ENCODE measurements around the gene OLFM1.

The OLFM1 gene

DNA sequence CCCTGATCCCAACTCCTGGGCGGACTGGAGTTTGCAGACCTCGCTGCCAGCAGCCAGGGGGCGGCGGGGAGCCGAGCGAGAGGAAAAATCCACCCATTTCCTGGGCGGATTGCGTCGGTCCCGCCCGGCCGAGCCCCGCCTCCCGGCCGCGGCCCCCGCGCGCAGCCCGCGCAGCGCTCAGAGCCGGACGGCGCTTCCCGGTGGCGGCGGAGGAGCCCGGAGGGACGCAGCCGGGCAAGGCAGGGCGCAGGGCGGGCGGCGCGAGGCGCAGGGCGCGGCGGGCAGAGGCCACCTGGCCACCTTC lies at the start of gene OLFM1:
Gene OLFM1, plus strand, starts transcription at position 180 of the 304 bp plus-strand sequence. CDS start 322 bp downstream, outside the sequence.
- DNase-seq: no peak

DNA sequence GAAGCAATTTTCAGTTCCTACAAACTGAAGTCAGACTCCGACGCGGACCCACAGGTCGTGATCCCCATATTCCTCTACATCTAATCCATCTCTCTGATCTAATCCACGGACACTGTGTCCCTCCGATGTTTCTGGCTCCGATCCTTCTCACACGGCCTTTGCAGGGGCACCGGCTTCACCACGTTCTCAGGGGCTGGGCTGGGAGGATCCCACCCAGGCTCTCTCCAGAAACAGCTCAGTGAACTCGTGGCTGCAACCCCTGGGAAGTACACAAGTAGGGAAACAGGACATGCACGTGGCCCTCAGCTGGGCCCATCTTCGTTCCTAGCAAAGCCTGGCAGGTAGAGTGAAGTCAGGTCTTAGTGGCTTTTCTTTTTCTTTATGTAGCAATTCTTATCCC lies 49.1 kb upstream of the OLFM1 start:
- no peak for DNase-seq

DNA sequence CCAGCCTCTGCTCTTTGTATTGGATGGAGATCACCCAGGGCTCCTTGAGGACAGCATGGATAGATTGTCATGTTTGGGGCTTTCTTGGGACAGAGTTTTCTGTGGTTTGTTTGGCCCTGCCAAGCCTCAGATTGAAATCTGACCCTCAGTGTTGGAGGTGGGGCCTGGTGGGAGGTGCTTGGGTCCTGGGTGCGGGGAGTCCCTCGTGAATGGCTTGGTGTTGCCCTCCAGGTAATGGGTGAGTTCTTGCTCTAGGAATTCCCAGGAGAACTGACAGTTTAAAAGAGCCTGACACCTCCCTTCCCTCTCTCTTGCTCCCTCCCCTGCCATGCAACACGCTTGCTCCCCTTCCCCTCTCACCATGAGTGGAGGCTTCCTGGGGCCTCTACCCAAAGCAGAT lies 48.6 kb upstream of the OLFM1 start:
- DNase-seq: no peak

DNA sequence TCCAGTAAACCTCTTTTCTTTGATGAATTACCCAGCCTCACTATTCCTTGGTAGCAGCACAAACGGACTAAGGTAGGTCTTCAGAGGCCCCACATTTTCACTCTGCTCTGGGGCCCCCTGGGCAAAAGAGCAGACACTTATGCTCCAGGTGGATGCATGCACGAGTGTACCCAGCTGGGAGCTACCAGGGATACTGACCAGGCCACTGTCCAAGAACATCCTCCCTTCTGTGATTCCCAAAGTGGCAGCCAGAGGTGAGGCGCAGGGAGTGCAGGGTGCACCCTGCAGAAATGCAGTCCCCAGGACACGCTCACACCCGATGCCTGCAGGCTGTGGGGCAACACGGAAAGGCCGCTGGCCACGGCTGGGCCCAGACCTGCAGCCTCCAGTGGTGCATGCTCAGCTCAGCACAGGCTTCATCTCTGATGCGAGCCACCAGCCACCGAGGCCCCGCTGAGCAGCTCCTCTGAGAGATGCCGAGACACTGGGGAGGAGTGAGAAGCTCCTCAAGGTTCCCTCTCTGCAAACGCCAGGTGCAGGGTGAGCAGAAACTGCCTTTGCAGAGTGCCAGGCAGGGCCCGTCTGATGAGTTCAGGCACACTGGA lies 48.1 kb upstream of the OLFM1 start:
- no peak for DNase-seq

DNA sequence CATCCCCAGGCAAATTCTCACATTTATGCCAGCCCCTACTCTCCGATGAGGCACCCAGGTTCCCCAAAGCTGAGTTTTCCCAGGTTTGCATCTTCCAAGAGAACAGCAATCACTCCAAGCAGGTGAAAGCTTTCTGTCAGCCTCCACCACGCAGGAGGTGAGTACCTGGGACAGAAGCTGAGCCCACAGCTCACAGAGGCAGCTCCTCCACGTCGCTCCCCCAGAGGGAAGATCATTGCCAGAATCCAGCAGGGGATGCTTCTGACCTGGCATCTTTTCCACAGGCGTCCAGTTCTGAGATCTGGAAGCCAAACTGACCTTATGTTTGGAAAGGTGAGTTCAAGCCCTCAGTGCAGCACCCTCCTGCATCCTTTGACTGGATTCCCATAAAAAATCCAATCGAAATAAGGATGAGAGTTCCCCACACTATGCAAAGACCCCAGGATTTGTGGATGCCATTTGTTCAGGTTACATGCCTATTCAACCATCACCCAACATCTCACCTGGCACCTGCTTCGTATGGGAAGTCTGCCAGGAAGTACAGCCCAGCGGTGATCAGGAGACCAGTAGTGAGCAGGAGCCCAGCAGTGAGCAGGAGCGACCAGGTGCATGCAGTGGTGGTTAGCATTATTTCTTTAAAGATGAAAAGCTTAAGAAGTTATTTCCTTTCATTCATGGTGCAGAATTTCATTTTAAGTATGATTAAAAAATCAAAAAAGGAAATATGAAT lies 47.4 kb upstream of the OLFM1 start:
- no peak for DNase-seq

DNA sequence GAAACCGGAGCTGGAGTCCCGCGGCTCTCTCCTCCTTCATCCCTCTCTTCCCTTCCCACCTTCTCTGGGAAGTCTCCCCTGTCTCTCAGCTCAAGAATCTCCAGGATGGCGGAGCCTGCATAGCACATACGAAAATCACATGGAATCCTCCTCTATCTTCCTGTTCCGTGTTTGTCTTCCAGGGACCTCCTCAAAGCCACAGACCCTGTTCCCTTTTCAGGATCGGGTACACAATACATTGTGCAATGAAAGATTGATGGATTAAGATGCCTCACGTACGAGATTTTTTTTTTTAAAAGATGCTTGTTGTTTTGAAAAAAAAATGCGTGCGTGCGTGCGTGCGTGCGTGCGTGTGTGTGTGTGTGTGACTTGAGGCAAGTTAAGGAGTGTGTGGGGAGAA lies 46.6 kb upstream of the OLFM1 start:
- DNase-seq: no peak

DNA sequence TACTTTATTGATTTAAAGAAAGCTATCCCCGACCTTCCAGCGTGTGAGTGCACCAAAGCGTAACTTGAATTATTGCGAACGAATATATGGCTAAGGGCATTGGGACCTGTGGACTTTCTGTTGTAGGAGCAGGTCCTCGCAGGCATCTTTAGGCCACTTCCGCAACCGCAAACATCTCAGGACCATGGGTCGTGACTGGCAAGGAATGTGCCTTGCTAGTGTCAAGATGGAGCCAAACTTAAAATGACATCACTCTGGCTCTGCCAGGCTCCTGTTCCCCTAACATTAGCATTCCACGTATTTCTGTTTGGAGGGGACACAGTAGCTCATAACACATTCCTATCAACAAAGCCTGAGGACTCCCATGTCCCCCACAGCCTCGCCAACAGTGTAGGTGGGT lies 44.1 kb upstream of the OLFM1 start:
- DNase-seq: no peak

DNA sequence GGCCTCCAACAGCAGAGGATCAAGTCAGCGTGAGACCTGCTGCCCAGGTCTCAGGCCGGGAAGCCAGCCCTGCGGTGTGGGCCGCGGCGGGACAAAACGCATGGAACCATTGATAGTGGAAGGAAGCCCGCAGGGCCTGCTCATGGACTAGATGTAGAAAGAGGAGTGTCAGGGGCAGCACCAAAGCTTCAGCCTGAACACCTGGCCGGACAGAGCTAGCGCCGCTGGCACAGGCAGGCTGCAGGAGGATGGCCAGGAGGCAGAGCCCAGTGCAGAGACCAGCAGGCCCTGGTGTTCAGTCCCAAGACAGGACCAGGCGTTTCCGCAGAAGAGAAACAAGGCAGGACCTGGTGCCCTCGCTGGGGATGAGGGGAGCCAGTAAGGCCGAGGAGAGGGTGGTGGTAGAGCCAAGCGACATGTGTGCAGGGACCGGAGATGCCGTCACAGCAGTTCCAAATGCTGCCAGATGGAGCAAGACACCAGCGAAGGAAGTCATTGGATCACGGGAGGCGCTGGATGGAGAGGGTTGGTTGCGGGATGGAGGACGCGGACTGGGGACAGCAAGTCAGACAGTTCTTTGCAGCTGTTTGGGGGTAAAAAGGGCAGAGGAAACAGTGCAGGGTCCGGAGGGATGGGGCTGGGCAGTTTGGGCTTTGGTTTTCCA lies 42.1 kb upstream of the OLFM1 start:
- DNase-seq: no peak

DNA sequence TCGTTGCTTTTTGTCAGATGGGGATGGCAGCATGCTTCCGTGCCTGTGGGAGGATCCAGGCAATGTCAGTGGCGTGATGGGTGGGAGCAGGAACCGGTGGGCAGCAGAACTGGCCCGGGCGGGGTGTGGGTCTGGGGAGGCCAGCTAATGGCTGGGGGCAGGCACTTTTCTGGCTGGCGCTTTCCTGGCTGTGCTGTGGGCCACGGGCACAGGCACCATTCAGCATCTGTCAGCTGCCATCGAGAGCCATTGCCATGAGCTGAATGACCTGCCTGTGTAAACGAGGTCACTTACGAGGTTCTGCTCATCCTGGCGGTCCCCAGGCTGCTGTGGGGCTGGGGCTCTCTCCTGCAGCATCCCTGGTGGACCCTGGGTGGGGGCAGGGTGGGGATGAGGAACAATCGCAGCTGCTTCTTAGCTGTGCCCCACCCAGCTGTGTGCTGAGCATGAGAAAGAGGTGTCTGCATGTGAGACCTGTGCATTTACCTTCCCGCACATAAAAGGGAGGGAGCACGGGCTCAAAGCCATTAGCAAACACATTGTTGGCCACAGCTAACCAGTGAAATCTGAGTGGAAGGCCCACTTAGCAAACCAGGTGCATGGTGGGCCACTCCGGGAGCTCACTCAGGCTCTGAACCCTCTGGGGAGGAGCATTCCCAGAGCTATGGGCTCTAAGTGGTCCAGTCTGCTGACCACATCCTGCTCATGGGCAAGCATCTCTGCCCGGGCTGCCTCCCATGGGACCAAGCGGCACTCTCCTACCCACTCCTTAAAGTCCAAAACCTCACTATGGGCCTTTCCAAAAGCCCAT lies 41.3 kb upstream of the OLFM1 start:
- no peak for DNase-seq

DNA sequence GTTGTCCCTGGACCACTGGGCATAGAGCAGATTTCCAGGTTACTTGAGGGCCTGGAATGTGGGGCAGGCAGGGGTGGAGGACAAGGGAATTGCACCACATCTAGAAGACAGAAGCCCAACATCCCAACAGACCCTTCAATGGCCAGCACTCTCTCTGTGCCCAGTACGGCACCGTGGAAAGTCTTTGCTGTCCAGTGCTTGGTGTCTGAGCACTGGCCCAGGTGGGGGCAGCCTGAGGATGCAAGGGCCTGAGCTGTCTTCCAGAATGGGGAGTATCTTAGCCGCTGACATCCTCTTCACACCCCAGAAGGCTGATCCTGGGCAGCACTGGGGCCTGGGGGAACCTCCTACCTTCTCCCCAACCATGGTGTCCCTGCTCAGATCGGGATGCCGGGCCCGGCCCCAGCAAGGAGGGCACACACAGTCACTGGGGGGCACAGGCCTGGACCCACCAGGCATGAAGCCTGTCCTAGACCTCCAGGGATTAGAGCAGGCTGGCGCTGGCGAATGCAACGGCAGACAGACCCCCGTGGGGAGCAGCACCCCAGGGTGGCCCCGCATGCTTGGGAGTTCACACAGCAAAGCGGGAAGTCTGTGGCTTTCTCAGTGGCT lies 40.6 kb upstream of the OLFM1 start:
- DNase-seq: no peak

DNA sequence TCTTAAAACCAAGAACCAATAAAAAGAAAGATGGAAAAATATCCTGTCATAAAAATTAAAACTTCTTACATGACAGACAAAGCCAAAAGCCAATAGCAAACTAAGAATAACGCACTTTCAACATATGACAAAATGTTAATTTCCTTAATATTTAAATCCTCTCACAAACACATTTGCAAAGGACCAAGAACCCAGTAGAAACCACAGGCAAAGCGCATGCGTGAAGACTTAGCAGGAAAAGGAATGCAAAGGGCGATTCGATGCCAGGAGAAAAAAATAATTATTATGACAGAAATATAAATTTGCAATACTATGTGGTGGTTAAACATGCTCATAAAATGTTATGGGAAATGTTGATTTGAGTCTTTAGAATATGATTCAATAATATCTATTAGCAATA lies 39.9 kb upstream of the OLFM1 start:
- no peak for DNase-seq

DNA sequence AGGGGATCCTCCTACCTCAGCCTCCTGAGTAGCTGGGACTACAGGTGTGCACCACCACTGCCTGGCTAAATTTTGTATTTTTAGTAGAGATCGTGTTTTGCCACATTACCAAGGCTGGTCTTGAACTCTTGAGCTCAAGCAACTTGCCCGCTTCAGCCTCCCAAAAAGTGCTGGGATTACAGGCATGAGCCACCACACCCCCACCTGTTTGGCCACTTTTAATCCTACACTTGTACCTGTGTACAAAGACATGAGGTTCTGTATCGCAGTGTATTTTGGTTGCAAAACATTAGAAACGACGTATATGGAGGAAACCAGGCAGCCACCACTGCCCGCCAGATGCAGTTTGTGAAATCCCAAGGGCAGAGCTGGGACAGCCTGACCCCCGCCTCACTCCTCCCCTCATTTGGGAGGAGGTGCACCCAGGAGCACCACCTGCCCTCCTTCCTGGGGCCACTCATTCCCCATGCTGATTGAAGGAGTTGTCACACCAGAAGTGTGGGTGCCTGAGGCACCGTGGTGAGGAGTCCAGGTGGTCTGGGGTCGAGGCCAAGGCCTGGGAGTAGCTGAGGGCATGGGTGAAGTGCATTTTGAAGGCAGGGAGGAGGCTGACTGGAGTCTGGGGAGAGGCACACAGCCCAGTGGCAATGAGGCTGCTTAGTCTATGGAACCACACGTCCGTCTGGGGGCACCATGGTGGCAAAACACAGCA lies 39.3 kb upstream of the OLFM1 start:
- no peak for DNase-seq

DNA sequence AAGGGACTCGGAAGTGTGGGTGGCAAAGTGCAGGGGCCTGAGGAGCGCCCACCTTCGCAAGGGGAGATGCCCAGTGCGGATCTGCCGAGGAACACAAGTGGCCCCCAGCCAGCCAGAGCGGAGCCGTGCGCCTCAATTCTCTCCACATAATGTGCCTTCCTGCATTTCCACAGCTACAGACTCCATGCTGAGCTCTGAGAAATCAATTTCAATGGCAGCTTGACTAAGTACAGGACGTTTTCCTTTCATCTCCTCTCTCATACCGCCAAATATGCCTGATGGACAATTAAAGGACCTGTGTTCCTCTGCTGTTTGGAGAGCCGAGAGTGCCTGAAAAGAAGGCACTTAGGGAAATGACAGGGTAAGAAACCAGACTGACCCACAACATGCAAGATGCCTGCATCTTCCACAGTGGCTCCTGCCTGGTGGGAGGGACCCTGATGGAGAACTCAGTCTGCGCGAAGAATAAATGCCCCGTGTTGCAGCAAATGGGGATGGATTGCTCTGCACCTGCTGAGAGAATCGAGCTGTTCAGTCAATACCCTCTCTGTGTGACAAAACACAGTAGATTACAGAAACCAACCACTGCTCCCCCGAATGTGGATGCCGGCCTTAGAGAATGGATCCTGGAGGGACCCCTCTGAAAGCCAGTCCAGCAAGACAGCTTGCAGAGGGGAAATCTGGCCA lies 38.6 kb upstream of the OLFM1 start:
- DNase-seq: no peak

DNA sequence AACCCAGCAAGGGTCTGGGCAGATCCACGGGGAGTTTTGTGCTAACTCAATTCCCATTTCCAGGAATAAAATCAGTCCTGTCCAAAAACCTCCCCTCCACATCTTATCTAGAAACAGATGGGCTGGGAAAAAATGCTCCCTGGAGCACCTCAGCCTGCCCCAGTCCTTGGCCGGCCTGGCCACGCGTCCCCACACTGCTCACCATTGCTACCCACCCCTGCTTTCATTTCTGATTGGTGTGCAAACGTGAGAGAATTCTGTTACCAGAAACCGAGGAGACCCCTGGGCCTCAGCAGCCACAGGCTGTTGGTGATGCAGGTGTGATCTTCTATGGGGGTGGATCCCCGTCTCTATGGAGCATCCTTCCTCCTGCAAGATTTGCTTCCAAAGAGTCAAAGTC lies 38.0 kb upstream of the OLFM1 start:
- no peak for DNase-seq

DNA sequence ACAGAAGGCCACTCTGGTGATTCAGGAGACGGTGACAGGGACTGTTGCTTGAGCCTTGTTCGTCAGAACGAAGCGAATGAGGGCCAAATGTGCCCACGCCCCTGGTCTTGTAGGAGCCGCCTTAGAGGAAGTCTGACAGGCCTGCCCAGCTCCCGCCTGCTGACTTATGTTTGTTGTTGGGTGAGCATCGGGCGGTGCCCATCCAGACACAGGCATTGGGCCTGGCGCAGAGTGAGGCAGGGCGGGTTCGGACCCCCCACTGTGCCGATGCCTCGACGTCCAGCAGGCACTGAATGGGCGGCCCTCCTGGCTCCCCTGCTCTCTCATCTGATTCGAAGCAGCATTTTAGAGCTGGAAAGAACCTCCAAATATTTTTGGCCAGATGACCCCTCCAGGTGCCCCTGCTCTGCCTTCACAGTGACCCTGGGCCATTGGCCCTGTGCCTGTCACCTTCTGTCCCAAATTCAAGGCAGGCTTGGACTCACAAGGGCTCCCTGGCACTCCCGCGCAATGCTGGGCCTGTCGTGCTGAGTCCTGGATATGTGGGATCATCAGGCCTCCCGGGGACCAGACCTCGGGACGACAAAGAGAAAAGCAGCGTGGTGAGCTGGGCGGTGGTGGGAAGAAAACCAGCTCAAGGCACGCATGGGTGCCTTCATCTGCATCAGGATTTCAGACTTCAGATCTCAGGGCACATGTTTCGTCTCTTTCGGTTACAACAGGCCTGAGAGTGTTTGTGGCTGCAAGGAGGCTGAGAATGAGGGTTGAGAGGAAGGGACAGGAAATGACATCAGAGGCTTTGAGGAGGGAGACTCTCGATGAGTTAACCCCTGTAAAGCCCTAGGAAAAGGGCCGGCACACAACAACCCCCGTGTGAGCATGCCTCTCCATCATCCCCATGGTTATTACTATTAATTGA lies 37.1 kb upstream of the OLFM1 start:
- no peak for DNase-seq

DNA sequence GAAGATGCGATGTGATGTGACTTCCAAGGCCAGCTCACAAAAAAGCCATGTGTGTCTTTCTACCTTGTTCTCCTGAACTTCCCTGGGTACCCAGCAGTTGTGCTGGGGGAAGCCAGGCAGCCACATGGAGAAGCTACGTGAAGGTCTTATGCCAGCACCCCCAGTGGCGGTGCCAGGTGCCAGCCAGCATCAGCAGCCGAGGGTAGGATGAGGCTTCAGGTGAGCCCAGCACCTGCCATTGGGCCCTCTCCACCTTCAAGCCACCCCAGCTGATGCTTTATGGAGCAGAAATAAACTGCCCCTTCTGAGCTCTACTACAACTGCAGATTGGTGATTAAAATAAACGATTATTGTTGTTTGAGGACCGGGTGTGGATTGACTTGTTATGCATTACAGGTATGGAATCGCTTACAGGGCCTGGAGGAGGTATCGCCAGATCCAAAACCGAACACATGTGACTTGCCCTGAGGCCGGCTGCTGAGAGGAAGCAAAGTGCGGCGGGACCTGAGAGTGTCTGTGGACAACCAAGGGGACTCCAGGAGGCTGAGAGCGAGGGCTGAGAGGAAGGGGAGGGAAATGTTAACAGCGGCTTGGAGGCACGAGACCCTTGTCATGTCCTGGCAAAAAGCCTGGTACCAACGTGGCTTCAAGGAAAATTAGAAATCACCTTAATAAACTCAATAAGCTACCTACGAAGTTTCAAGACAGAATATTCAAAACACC lies 36.0 kb upstream of the OLFM1 start:
- no peak for DNase-seq

DNA sequence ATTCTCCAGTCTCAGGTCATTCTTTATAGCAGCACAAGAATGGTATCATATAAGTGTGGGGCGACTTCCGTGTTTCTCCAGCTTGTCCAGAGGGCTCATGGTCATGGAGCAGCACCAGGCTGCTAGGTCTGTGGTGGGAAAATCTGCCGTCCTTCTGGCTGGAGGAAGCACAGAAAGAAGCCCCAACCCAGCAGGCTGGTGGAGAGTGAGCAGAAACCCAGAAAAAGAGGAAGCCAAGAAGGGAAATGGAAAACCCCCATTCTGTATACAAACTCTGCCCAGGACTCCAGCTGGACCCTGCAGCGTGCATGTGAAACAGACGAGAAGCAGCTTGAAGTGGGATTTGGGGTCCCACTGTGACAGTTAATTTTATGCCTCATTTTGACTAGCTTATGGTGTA lies 34.3 kb upstream of the OLFM1 start:
- no peak for DNase-seq

DNA sequence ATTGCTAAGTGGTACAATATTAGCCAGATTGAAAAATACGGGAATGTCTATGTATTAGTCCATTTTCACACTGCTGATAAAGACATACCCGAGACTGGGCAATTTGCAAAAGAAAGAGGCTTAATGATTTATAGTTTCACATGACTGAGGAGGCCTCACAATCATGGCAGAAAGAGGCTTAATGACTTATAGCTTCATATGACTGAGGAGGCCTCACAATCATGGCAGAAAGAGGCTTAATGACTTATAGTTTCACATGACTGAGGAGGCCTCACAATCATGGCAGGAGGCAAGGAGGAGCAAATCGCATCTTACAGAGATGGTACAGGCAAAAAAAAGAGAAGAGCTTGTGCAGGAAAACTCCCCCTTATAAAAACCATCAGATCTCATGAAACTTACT lies 32.3 kb upstream of the OLFM1 start:
- no peak for DNase-seq

DNA sequence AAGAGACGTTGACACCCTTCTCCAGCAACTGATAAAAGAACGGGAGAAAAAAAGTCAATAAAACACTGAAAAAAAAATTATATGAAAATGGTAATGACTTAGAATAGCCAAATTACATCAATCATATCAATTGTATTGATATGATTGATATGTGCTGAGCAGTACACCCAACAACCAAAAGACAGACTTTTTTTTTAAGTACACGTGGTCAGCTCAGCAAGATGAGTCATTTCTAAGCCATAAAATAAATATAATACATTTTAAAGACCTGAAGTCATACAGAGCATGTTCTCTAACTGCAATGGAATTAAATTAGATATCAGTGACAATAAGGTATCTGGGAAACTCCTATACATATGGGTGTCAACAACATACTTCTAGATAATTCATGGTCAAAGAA lies 30.9 kb upstream of the OLFM1 start:
- DNase-seq: no peak

DNA sequence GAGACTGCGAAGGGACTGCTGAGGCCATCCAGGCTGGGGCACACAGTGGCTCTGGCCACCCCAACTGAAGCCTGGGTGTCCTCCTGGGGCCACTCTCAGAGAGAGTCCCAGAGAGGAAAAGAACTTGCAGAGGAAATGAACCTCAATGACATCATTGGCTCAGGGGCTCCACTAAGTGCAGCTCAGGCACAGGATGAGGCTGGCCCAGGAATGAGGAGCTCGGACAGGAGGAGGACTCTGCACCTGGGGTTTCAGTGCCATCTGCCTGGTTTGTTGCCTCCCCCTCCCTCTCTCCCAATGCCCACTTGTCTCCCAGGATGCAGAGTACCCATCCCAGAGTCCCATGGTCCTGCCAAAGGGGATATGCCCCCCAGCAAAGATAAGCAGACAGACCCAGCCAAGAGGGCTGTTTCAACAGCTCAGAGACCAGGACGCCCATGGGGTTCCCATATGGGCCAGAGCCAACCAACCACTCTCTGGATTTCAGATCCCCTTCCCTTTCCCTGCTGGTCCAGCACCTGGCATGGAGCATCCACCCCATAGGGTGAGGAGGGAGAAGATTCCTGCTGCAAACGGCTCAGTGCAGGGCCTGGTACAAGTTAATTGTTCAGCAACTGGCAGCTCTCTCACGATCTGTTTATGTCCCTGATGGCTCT lies 26.9 kb upstream of the OLFM1 start:
- DNase-seq: no peak
